ENCODE results near the gene RHNO1.
A peak's percentile ranks its signal among the peaks of the same experiment; 100 is the strongest.

RHNO1 gene, protein sequence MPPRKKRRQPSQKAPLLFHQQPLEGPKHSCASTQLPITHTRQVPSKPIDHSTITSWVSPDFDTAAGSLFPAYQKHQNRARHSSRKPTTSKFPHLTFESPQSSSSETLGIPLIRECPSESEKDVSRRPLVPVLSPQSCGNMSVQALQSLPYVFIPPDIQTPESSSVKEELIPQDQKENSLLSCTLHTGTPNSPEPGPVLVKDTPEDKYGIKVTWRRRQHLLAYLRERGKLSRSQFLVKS

GRCh38 chr12:2877047-2877952 is at the start of gene RHNO1, which contains the start of gene FOXM1:
Gene RHNO1, plus strand, starts transcription at chr12:2877223. Its CDS starts 8,144 bp downstream, at chr12:2885367.
Gene FOXM1, minus strand, starts transcription at chr12:2877174. Its CDS starts 2,696 bp downstream, at chr12:2874478.
- DNase-seq: peak; percentile 91

GRCh38 chr12:2829275-2829674 is 47.7 kb upstream of the RHNO1 start:
- no peak for DNase-seq

- DNase-seq: no peak
Measured at GRCh38 chr12:2832550-2833127, 44.4 kb upstream of the RHNO1 start.

DNA sequence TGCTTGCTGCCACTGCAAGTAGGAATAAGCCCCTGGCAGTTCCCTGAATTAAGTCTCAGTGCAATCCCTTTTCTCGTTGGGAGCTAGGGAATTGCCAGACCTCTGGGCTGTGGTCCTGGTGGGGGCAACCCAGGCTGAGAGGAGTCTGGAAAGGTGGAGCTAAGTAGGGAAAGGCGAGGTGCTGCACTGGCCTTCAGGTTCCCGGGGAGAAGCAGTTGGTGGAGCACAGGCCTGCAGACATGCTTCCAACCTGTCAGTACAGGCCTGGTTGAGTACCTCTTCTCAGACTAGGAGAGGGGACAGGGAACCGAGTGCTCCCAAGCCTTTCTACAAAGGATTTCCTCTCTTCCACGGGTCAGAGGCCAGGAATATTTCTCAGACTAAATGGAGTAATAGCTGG is 43.7 kb upstream of the RHNO1 start:
- DNase-seq: no peak

GRCh38 chr12:2833810-2834209 is 43.2 kb upstream of the RHNO1 start:
- DNase-seq: no peak

DNA sequence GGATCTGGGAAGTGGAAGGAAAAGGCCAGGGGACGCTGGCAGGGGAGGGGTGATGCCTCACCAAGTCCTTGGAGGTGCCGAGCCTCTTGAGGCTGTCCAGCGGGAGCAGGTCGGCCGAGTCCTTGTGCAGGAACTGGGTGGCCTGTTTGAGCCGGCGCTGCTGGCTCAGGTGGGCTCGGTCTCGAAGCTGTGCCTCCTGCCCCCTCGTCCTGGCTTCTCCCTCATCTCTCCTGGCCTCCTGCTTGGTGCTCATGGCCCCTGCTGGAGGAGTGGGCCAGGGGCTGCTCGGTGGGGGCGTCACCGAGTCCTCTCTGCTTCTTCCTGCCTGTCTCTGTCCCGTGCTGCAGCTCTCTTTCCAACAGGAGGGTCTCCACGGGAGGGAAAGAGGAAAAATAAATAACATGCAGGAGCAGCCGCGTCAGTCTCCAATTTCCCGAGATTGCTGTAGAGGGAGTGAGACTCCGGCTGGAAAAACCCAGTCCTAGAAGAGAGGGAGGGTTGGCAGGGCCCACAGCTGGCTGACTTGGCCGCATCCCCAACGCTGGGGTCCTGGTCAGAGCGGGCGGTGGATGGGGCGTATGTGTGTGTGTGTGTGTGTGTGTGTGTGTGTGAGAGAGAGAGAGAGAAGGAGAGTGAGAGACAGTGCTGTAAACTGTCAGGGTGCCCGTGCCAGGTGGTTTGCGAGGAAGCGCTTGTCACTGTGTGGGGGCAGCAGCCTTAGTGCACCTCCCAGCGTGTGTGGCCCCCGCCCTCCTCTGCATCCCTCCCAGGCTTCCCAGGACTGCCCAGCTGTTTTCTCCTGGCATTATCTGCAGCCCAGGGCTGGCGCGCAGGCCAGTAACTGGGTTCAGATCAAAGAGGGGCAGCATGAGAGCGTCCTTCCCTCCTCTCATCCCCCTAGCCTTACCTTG is 42.2 kb upstream of the RHNO1 start, which contains the start of gene NRIP2:
TSS of gene NRIP2 (minus strand) at position 455 of the 911 bp plus-strand sequence. CDS start at position 403, 52 bp downstream.
- DNase-seq: peak; percentile 82

DNA sequence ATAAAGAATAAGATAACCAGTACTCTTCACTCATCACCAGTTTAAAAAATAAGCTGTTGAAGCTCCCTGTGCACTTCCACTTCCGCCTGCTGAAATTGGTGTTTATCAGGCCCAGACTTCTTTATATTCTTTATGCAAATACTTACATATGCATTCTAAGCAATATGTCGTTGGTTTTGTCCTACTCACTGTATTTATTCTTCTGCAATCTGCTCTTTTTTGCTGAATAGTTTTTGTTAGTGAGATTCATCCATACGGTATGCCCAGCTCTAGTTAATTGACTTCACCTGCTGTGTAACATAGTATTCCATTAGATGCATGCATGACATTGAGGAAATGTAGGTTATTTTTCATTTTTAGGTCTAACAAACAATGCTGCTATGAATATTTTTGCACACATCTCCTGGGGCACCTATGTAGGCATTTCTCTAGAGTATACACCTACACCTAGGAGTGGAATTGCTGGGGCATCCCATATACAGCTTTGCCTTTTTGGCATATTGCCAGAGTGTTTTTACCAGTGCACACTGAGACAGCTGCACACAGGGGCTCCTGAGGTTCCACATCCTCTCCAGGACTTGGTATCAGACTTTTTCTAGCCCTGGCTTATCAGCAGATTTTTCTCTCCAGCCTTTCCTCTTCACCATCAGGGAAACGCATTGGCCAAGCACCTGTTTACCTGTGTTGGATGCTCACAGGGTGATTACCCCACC is 41.2 kb upstream of the RHNO1 start:
- no peak for DNase-seq

- no peak for DNase-seq
Measured at GRCh38 chr12:2836574-2836973, 40.4 kb upstream of the RHNO1 start.

DNA sequence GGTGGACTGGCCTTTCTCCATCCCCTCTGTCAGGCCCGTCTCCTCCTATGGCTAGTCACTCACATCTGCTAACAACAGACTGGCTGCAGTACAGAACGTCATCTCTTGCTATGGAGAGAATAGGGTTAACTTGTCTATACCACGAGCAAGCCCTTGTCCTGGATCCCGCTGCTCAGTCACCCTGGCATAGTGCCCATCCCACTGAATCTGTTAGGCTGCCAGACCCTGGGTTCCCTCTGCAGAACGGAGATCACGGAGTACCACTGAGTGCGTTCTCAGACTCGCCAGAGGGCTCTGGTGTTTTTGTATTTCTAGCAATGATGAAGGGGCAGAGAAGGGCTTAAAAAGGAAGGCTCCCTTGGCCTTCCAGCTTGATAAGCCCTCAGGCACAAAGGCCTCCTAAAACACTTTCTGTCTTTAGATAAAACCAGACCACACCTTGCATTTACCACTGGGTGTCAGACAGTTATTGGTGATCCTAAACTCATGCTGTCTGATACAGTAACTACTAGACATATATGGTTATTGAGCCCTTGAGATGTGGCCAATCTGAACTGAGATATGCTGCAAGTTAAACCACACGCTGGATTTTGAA is 35.9 kb upstream of the RHNO1 start:
- no peak for DNase-seq

DNA sequence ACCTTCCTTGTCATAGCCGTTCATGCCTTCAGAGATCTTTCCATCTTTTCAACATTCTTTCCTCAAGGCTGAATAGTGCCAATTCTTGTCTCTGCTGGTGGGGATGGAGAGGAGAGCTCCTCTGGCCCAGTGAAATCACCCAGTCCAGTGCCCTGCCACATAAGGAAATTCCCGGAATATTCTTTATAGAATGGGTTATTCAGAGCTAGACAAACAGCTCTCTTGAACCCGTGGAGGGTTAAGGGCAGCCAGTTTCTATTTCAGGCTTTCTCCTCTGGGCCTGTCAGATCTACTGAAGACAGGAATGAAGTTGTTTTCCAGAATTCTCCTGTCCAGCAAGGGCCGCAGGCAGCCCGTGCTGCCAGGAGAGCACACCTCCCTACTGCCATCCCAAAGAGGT is 34.1 kb upstream of the RHNO1 start:
- DNase-seq: no peak

DNA sequence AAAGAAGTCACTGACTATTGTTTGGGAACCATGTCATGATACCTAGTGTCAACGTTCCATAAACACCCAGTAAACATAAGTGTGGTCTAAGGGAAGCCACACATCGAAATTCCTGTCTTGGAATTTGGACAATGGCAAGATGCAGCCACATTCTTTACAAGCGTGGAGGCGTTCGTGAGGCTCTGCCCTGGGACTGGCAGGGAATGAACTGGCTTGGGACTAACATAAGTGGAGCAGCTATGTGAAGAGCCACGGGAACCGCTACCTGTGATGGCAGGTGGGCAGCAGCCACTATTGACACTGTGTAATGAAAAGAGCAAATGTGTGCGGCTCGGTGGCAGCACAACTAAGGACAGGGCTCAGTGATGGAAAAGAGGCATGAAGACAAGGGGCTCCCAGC is 32.2 kb upstream of the RHNO1 start:
- DNase-seq: no peak

- DNase-seq: no peak
Measured at GRCh38 chr12:2845280-2845679, 31.7 kb upstream of the RHNO1 start.

DNA sequence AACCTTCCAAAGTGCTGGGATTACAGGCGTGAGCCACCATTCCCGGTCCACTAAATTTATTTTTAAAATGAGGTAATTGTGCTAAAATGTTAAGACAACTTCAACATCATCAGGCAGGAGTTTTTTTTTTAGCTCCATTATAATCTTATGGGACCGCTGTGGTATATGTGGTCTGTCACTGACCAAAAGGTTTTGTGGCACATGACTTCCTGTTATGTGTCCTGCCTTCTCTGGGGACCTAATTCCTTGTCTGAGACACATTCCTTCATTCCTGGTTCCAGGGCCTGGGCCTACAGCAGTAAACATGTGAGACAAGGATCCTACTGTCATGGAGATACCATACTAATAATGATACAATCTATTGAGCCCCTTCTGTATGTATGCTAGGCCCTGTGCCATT is 25.1 kb upstream of the RHNO1 start:
- DNase-seq: no peak

GRCh38 chr12:2853626-2854025 is 23.4 kb upstream of the RHNO1 start:
- DNase-seq: peak; percentile 73

GRCh38 chr12:2854669-2855453 is 22.2 kb upstream of the RHNO1 start:
- DNase-seq: no peak

- DNase-seq: no peak
Measured at GRCh38 chr12:2855546-2855945, 21.5 kb upstream of the RHNO1 start.

DNA sequence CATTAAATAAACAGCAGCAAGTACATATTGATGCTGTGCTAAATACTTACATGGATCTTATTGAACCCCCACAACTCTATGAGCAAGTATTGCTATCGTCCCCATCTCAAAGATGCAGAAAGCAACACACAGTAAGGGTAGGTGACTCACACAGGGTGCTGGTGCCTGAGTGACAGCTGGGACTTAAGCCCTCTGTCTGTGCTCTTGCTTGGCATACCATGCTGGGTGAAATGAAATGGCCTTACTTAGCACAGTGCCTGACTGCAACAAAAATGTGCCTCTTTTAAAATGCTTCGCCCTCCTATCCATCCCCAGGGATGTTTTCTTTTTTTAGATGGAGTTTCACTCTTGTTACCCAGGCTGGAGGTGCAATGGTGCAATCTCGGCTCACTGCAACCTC is 21.0 kb upstream of the RHNO1 start:
- DNase-seq: no peak

GRCh38 chr12:2857021-2857431 is 20.0 kb upstream of the RHNO1 start, which contains the start of gene TEX52:
Gene TEX52, minus strand, starts transcription at chr12:2857039. Its CDS starts 13 bp downstream, at chr12:2857026.
- peak; percentile 73 for DNase-seq

DNA sequence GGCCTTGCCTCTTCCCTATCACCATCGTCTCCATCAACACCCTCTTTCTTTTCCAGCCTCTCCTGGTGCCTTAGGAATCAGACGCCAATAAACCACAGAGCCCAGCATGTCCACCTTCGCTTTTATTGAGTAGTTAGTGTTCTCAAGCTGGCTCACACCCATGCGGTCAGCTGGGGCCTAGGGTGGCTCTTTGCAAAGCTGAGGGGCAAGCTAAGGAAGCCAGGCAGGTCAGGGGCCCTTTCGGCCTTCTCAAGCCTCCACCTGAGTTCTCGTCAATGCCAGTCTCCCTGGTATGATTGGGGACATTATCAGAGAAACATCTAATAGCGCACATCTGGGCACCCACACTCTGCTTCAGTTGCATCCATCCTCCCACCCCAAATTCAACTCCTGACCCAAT is 19.4 kb upstream of the RHNO1 start:
- no peak for DNase-seq

- no peak for DNase-seq
Measured at GRCh38 chr12:2858334-2858733, 18.7 kb upstream of the RHNO1 start.
